Panc1 (cell line): ENCODE data around the gene SF3B1.
"Not testable (repeated sequence)": the region's sequence is repeated elsewhere in the genome, so short reads cannot be mapped to it uniquely, and the experiment has no call there.

Experiments
- POLR2AphosphoS5 ChIP-seq: IDR thresholded peaks from 2 replicates; pipeline ENCODE4 v1.6.1; 2012; ENCODE audit warnings: mild to moderate bottlenecking, low read depth, low read length, moderate library complexity
- TCF7L2 ChIP-seq: IDR thresholded peaks from 2 replicates; pipeline ENCODE4 v1.6.1; 2011; ENCODE audit warnings: mild to moderate bottlenecking, low read depth, low read length, inconsistent platforms
- TF ChIP-seq, protein P1 (sequence below): fragments of 450-650 bp; IDR thresholded peaks from 2 replicates; pipeline ENCODE4 v1.5.1; 2017; ENCODE audit warnings: mild to moderate bottlenecking

GRCh38 chr2:197343968-197344367, 90.9 kb downstream of the SF3B1 start:
- TF ChIP-seq, protein P1, sequence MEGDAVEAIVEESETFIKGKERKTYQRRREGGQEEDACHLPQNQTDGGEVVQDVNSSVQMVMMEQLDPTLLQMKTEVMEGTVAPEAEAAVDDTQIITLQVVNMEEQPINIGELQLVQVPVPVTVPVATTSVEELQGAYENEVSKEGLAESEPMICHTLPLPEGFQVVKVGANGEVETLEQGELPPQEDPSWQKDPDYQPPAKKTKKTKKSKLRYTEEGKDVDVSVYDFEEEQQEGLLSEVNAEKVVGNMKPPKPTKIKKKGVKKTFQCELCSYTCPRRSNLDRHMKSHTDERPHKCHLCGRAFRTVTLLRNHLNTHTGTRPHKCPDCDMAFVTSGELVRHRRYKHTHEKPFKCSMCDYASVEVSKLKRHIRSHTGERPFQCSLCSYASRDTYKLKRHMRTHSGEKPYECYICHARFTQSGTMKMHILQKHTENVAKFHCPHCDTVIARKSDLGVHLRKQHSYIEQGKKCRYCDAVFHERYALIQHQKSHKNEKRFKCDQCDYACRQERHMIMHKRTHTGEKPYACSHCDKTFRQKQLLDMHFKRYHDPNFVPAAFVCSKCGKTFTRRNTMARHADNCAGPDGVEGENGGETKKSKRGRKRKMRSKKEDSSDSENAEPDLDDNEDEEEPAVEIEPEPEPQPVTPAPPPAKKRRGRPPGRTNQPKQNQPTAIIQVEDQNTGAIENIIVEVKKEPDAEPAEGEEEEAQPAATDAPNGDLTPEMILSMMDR, result not testable (repeated sequence)
- TF ChIP-seq POLR2AphosphoS5, TCF7L2: not testable (repeated sequence)
